Muscle of arm (tissue), 12 donors: ENCODE measurements around the gene DPEP3. TPM values are rescaled to one million over a fixed set of nuclear protein-coding genes. Genes with fewer than 3 reads are reported as not detected.
A peak's percentile ranks its signal among the peaks of the same experiment; 100 is the strongest.
"Not testable (repeated sequence)": the region's sequence is repeated elsewhere in the genome, so short reads cannot be mapped to it uniquely, and the experiment has no call there.

Experiments used
- DNase-seq: peaks from one replicate; pipeline ENCODE4 v3.0.0-alpha.2; 2013
- polyA plus RNA-seq, 12 donors: library from polyadenylated mRNA; unstranded; fragments of 120-200 nt; gene quantifications; one replicate each; pipeline ENCODE4 v1.2.1, GENCODE V29; 2013; ENCODE audit not compliant: insufficient read length in 12 of 12

DPEP3 gene
- polyA plus RNA-seq, 12 donors: 0.08 to 0.13 TPM; not detected in 10

GRCh38 chr16:67945392-67945933 is 34.8 kb downstream of the DPEP3 start:
- DNase-seq: no peak

GRCh38 chr16:67944690-67945391 is 35.5 kb downstream of the DPEP3 start:
- no peak for DNase-seq

GRCh38 chr16:67943619-67944504 is 36.4 kb downstream of the DPEP3 start, which contains the start of gene LCAT:
Gene LCAT (minus strand): TSS chr16:67944120. CDS start chr16:67944101, 19 bp downstream.
- DNase-seq: no peak

- no peak for DNase-seq
Measured at GRCh38 chr16:67943256-67943618, 37.1 kb downstream of the DPEP3 start.

- DNase-seq: no peak
Measured at GRCh38 chr16:67942510-67943255, 37.6 kb downstream of the DPEP3 start.

GRCh38 chr16:67942200-67942509 is 38.1 kb downstream of the DPEP3 start:
- no peak for DNase-seq

- no peak for DNase-seq
Measured at GRCh38 chr16:67941469-67942199, 38.7 kb downstream of the DPEP3 start.

GRCh38 chr16:67940446-67941089 is 39.7 kb downstream of the DPEP3 start:
- DNase-seq: no peak

- DNase-seq: no peak
Measured at GRCh38 chr16:67939507-67940445, 40.5 kb downstream of the DPEP3 start.

GRCh38 chr16:67937713-67938112 is 42.6 kb downstream of the DPEP3 start:
- DNase-seq: not testable (repeated sequence)

- DNase-seq: peak; percentile 63
Measured at GRCh38 chr16:67936880-67937605, 43.3 kb downstream of the DPEP3 start.

- peak; percentile 62 for DNase-seq
Measured at GRCh38 chr16:67936124-67936879, 44.0 kb downstream of the DPEP3 start, which contains the start of gene PSMB10. Gene PSMB10 (minus strand): TSS chr16:67936850. CDS start chr16:67936749, 101 bp downstream.

- peak; percentile 92 for DNase-seq
Measured at GRCh38 chr16:67935402-67936123, 44.7 kb downstream of the DPEP3 start.

GRCh38 chr16:67935101-67935401 is 45.2 kb downstream of the DPEP3 start:
- no peak for DNase-seq

GRCh38 chr16:67934306-67935100 is 45.8 kb downstream of the DPEP3 start:
- no peak for DNase-seq

- no peak for DNase-seq
Measured at GRCh38 chr16:67933805-67934204, 46.5 kb downstream of the DPEP3 start.

- DNase-seq: no peak
Measured at GRCh38 chr16:67932462-67932840, 47.8 kb downstream of the DPEP3 start.
